RCC 7860 (cell line): Measurements from ENCODE around the gene SGTA.

Source experiments
- DNase-seq: peaks from one replicate; pipeline ENCODE4 v3.0.0-alpha.2; 2015; ENCODE audit warnings: low spot score
- FAIRE-seq: peaks from 2 replicates; lab custom pipeline; 2012; peaks lifted over from hg19 to GRCh38; lab: Jason Lieb, UNC

The SGTA gene

DNA sequence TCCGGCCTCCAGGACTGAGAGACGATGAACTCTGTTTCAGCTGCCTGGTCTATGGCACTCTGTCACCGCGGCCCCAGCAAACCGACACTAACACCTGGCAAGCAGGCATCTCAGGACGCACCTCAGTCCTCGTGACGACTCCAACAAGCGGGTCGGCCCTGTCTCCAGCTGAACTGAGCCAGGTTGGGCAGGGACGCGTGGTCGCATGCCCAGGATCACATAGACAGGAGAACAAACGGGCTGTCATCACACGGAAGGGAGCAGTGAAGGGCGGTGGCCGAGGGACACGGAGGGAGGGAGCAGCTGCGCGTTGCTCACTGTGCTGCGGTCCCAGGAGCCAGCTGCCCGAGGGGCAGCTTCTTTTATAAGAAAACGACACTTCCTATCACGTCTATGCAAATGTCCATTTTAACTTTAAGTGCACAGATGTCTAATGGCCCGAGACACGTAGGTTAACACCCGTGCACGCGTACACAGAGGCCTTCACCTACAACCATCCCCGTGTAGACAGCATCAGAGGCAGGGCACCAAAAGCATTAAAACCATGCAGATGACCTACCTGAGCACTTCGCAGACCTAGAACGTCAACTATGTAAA is 8.9 kb downstream of the SGTA start:
- DNase-seq (no peak), FAIRE-seq (no peak)

DNA sequence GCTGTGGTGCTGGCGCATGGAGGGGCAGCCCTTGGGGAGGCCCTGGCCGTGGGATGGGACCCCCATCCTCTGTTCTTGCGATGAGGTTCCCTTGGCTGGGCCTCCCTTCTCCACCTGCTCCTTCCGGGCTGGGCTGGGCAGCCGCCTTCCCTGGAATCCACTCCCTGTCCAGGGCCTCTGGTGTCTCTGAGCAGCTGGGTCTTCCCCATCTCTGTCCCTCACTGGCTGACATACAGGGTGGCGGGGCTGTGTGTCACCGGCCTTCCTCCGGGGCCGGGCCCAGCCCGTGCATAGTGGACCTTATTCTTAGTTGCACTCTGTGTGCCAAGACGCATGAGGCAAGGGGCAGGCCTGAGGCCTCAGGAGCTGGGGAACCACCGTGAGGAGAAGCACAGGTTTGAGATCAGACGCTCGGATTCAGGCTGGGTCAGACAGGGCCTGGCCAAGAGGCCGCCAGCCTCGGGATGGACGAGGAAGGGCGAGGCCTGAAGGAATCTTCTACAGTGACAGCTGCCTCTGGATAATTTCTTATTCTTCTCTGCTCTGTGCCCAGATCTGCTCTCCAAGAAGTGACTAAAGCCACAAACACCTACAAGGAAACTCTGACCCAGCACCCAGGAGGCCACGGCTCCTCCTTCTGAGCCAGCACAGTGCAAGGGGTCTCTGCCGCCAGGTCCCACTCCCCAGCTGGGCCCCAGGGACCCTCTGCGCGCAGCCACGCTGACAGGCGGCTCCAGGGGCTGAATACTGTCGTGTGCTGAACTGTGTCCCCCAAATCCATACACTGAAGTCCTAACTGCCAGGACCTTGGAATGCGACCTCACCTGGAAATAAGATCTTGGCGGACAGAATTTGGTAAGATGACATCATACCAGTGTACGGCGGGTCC is 11.0 kb downstream of the SGTA start:
- FAIRE-seq, result no peak
- DNase-seq, result no peak

DNA sequence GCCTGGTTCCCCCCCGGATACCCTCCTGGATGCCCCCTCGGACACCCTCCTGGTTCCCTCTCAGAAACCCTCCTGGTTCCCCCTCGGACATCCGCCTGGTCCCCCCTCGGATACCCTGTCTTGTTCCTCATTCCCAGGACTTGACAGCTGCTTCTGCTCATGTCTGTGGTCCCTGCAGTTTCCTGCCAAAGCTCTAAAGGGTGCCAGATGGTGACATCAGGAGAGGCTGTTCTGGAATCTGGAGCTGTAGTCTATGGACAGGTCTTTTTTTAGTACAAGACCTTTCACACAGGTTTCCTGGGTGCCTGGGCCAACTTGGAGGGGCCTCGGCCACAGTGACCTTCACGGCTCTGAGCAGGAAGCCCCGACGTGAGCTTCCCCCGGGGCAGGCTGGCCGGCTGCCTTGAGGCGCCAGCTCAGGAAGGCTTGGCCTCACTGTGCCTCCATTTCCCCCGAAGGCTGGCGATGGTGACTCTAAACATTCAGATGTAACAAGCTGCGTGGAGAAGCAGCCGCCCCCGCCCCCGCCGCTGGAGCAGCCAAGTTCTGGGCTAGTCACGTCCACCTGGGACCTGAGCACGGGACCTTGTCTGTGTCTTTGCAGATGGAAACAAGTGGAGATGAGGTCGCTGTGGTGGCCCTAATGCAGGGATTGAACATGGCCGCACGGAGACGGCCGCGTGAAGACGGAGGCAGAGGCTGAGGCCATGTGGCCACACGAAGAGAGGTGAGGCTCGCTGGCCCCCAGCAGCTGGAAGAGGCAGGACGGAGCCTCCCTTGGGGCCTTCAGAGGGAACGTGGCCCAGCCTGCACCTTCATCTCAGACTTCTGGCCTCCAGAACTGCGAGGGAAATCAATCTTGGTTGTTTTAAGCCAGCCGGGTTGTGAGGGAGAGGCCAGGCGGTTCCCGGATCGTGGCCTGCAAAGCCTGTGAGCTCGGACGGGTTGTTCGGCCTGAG is 12.7 kb downstream of the SGTA start:
- FAIRE-seq, result no peak

DNA sequence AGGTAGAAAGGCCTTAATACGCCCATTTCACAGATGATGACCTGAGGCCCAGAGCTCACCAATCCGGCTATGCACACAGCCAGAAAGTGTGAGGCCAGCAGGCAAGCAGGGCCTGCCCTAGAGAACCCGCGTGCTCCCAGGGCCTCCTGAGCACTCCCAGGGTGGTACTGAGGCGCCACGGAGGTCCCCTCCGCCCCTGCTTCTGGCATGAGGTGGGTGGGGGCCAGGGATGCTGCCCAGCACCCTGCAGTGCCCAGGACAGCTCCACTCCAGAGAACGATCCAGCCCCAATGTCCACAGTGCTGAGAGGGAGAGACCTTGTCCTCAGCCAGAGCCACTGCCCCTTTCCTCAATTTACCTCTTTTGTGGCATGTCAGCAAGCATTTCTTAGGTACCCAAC is 13.9 kb downstream of the SGTA start:
- no peak for DNase-seq
- no peak for FAIRE-seq

More for the DNA sequence above, 12.7 kb downstream of the SGTA start:
- no peak for DNase-seq

DNA sequence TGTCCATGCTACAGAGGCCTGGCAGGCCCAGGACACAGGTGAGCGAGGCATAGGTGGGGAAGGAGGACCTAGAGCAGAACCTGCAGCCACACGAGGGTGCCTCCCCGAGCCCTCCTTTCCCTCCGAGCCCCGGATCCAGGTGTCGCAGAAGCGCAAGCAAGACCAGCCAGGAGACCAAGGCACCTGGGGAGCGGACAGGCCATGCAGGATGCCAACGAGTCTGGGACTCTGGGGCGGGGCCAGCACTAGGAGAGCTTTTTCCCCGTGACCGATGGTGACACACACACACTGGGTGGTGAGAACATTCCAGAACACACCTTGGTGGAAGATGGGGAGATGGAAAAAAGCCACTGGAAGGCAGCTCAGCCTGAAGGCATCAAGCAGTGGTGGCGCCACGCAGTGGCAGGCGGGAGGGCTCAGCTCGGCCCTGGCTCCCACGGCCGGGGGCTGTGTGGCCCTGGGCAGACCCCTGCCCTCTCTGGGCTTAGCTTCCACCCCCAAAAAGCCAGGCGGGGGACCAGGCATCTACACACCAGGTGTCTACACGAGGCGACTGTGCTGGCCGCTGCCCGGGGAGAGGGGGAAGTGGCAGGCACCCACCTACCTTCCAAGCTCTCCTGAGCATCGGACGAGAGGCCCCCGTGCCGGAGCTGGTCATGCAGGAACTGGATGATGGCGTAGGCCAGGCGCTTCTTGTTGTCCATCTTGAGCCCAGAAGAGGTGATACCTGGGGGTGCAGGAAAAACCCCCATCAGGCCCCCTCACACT is 14.5 kb downstream of the SGTA start:
- no peak for DNase-seq
- no peak for FAIRE-seq

DNA sequence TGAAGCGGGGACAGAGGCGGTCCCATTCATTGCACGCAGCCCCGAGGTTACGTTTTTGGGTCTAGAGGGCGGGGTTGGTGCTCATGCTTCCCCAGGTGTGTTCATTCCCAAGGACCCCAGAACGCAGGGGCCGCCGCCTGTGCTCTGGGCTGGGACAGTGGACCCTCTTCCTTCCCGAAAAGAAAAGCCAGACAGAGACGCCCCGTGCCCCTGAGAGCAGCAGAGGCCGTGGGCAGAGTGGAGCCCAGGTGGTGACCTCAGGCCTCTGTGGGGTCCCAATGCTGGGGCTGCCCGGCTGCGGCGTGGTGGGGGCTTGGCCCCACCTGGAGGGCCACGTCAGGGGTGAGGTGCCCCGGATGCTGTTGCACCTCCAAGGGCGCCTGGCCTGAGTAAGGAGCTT is 15.4 kb downstream of the SGTA start:
- FAIRE-seq (no peak), DNase-seq (no peak)

DNA sequence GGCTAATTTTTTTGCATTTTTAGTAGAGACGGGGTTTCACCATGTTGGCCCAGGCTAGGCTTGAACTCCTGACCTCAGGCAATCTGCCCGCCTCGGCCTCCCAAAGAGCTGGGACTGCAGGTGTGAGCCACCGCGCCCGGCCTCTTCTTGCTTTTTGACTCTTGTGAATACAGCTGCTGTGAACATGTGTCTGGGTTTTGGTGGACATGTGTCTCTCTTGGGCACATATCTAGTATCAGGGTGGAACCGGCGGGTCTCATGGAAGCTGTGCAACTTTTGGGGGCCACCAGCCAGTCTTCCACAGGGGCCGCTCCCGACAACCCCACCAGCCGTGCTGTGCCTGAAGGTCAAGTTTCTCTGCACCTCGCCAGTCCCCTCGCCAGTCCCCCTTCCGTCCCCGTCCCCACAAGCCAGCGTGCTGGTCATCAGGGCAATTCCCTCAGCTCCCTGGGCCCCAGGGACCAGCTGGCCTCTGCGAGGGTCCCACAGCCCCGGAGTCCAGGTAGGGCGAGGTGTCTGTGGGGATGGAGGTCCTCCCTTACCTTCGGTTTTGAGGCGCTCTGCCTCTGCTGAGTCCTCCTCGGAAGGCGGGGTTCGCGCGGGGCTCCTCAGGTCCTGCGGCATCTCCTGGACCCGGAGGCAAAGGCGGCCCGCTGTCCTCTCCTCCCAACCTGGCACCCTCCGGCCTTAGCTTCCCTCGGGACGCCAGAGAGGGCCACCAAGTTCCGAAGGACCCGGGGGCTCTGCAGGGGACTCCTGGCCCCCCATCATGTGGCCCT is 16.3 kb downstream of the SGTA start:
- no peak for DNase-seq
- FAIRE-seq, result no peak

DNA sequence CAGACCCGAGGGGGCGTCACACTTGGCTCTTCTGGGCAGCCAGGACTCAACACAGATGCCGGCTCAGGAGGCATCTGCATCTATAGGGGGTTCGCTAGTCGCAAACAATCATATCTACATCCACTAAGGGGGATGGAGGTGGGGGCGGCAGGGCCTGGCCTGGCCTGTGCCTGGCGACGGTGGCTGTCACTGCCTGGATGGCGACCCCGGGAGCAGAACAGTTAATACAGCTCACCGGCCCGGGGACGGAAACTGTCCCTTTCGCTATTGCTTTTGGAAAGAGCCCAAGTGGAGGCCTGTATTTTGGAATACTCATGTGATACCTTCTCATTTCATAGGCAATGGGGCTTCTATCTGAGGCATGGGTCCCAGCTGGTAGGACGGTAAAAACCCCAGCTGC is 17.7 kb downstream of the SGTA start:
- no peak for FAIRE-seq
- no peak for DNase-seq

DNA sequence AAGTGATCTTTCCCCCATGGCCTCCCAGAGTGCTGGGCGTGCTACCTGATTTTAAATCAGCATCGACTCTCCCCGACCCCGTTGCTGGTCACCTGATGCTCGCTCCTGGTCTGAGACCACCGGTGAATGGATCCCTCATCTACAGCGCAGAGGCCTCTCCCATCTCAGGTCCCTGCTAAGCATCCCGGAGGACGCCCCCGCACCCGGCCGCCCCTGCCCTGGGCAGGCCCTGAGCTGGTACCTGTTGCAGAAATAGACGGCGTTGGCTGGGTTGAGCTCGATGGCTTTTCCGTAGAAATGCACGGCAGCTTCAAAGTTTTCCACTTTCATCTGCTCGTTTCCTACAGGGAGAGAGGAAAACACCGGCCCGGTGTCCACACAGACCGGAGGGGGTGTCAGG is 18.1 kb downstream of the SGTA start:
- DNase-seq (no peak), FAIRE-seq (no peak)

DNA sequence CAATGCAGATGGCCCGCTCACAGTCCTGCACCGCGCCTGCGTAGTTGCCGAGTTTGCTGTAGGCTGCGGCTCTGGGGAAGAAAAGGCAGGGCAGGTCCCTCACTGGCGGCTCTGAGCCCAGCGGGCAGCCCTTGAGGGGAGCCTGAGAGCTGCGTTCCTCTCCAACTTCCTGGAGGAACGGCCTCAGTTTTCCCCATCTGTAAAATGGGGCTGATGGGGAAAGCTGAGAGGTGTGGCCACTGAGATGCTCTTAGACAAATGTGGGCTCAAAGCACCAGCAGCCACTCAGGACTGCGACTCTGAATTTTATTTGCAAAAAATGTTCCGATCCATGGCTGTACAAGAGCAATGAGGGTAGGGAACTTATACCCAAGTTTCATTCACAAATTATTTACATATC is 19.4 kb downstream of the SGTA start:
- FAIRE-seq (no peak), DNase-seq (no peak)

DNA sequence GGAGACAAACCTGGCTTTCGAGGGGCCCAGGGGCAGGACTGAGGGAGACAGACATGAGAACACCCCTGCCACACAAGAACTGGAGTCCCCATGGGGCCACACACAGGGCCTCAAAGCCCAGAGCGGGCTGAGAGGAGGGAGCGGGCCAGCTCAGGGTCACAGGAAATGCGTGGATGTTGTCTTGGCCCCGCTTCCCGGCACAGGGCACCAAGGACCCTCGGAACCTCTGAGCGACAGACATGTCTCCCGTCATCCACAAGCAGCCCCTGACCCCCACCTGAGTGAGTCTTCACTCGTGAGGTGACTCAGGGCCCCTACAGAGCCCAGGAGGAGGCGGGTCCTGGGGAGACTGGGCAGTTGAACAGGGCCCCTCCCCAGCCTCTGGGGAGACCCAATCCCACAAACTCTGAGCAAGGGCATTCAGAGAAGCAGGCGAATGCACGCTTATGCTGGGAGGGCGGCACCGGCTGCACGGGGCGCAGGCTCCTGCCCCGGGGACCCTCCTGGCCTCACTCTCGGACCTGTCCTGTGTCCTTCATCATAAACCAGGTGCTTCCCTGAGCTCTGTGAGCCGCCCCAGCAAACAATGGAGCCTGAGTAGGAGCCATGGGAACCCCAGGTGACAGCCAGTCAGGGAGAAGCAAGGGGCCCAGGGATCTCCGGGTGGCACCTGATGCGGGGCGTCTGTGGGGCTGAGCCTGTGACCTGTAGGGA is 20.1 kb downstream of the SGTA start:
- DNase-seq (no peak), FAIRE-seq (no peak)

DNA sequence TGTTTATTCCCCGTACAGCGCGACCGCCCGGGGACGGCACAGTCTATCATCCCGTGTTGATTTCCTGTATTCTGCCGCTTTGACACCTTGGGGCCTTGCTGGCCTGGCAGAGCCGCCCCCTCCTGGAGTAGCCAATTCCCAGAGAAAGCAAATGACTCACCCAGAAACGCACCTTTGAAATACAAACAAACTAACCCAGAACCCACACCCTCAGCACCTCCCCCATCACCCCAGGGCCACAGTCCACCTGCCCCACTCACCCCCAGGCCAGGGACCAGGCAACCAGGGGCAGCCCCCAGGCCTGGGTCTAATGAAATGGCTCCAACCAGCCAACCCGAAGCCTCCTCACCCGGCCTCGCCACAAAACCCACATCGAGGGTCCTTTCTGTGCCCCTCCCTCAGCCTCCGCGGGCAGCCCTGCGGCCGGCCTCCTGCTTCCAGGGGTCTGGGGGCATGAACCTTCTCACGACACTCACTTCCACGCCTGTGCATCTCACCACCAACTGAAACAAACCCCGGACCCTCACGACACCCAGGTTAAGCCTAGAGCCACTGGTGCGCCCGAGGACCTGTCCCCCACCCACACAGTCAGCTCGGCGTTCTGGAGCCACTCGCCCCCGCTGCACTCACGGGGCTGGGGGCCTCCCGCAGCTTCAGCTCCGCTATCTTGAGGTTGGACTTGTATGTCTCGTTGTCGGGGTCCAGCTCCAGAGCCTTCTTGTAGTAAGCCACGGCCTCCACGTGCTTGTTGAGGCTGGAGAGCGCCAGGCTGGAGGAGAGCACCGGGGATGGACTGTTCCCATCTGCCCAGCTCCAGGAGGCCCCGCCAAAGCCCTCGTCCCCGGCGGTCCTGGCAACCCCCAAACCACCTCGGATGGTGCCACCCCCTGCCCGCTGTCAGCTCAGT is 20.9 kb downstream of the SGTA start:
- DNase-seq (no peak), FAIRE-seq (no peak)

DNA sequence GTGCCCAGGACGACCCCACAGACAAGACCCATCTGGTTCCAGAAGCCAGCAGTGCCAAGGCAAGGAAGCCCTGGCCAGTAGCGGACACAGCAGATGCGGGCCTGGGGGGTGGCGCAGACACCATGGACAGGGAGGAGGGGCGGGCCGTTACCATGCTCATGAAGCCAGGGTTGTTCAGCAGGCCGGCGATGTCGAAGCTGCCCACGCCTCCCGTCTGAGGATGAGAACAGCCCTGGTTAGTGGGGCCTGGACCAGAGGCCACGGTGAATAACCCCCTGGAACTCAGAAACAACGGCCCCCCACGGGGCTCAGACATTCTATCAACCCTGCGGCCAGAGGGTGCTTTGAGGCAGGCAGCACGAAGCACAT is 21.8 kb downstream of the SGTA start:
- FAIRE-seq (no peak), DNase-seq (no peak)

DNA sequence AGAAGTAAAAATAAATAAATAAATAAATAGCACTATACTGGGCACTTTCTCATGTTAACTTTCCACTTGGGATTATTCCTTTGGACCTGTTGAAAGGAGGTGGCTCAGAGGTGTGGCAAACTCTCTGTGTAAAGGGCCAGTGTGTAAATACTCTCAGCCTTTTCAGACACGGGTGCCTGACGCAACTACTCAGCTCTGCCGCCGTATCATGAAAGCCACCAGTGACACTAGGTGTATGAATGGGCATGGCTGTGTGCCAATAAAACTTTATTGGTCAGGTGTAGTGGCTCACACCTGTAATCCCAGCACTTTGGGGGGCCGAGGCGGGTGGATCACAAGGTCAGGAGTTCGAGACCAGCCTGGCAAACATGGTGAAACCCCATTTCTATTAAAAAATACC is 23.1 kb downstream of the SGTA start:
- no peak for DNase-seq

DNA sequence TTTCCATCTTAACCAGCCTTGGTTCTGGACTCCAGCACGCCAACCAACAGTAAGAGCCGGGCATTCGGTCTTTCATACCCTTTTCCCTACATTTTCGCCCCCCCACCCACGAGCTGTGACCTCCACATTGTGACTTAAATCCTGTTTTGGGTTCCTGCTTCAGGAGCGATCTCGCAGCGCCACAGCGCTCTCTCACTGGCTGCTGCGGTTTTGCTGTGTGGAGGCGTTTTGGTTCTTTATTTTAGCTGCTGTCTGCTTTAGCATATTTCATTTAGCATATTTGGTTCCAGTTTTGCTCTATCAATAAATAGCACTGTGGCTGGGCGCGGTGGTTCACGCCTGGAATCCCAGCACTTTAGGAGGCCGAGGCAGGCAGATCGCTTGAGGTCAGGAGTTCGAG is 23.7 kb downstream of the SGTA start:
- DNase-seq (no peak), FAIRE-seq (no peak)

More for the DNA sequence above, 23.1 kb downstream of the SGTA start:
- FAIRE-seq, result no peak

DNA sequence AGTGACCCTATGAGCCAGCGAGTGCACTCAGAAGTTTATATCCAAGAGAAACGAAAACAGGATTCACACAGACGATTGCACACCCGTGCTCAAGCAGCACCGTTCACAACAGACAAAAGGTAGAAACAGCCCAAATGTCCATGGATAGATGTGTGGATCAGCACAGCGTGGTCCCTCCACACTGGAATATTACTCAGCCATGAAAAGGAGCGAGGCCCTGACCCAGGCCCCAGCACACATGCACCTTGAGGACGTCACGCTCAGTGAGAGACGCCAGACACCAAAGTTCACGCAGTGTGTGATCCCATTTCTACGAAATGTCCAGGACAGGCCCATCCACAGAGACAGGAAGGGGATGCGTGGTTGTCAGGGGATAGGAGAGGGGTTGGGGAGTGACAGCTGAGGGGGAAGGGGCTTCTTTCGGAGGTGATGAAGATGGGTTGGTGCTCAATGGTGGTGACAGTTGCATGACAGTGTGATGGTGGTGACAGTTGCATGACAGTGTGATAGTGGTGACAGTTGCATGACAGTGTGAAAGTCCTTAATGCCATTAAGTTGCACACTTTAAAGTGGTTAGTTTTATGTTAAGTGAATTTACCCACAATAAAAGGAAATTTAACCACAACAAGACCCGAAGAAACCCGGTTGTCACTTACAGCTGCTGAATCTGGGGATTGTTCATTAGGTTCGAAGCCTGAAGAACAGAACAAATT is 24.3 kb downstream of the SGTA start:
- FAIRE-seq (no peak), DNase-seq (no peak)
